ENCODE results near the gene RGS14.

The RGS14 gene

GRCh38 chr5:177384134-177384533, 26.4 kb downstream of the RGS14 start, which contains the start of gene SLC34A1:
Gene SLC34A1 (plus strand): TSS chr5:177384434. CDS start chr5:177385742, 1,308 bp downstream.
- no peak for DNase-seq

GRCh38 chr5:177385720-177386119, 28.0 kb downstream of the RGS14 start:
- DNase-seq: no peak

GRCh38 chr5:177386542-177386941, 28.8 kb downstream of the RGS14 start:
- DNase-seq: no peak

GRCh38 chr5:177387405-177387804, 29.7 kb downstream of the RGS14 start:
- DNase-seq: no peak

- no peak for DNase-seq
Measured at GRCh38 chr5:177388521-177389052, 30.9 kb downstream of the RGS14 start.

GRCh38 chr5:177389241-177390169, 31.8 kb downstream of the RGS14 start:
- DNase-seq: peak; percentile 79

- peak; percentile 79 for DNase-seq
Measured at GRCh38 chr5:177390363-177391300, 32.9 kb downstream of the RGS14 start.

- no peak for DNase-seq
Measured at GRCh38 chr5:177392765-177393164, 35.0 kb downstream of the RGS14 start.

GRCh38 chr5:177393206-177393765, 35.6 kb downstream of the RGS14 start:
- no peak for DNase-seq

- DNase-seq: no peak
Measured at GRCh38 chr5:177393990-177394389, 36.3 kb downstream of the RGS14 start.

- DNase-seq: no peak
Measured at GRCh38 chr5:177396078-177396477, 38.4 kb downstream of the RGS14 start.

- DNase-seq: no peak
Measured at GRCh38 chr5:177396807-177397206, 39.1 kb downstream of the RGS14 start.

- no peak for DNase-seq
Measured at GRCh38 chr5:177397875-177398390, 40.2 kb downstream of the RGS14 start.

- peak; percentile 59 for DNase-seq
Measured at GRCh38 chr5:177399997-177400868, 42.5 kb downstream of the RGS14 start, which contains the start of gene PFN3. Gene PFN3 (minus strand): TSS chr5:177400661. CDS start chr5:177400576, 85 bp downstream.

GRCh38 chr5:177402271-177403043, 44.7 kb downstream of the RGS14 start:
- peak; percentile 58 for DNase-seq

- no peak for DNase-seq
Measured at GRCh38 chr5:177403102-177403791, 45.5 kb downstream of the RGS14 start.

GRCh38 chr5:177403792-177404640, 46.3 kb downstream of the RGS14 start:
- peak; percentile 69 for DNase-seq

- no peak for DNase-seq
Measured at GRCh38 chr5:177404641-177405179, 47.0 kb downstream of the RGS14 start.

- DNase-seq: no peak
Measured at GRCh38 chr5:177405312-177405711, 47.6 kb downstream of the RGS14 start.

Measured in fibroblast of skin of right biceps (primary cell).